Measurements from ENCODE around the gene RNF141.

The RNF141 gene

DNA sequence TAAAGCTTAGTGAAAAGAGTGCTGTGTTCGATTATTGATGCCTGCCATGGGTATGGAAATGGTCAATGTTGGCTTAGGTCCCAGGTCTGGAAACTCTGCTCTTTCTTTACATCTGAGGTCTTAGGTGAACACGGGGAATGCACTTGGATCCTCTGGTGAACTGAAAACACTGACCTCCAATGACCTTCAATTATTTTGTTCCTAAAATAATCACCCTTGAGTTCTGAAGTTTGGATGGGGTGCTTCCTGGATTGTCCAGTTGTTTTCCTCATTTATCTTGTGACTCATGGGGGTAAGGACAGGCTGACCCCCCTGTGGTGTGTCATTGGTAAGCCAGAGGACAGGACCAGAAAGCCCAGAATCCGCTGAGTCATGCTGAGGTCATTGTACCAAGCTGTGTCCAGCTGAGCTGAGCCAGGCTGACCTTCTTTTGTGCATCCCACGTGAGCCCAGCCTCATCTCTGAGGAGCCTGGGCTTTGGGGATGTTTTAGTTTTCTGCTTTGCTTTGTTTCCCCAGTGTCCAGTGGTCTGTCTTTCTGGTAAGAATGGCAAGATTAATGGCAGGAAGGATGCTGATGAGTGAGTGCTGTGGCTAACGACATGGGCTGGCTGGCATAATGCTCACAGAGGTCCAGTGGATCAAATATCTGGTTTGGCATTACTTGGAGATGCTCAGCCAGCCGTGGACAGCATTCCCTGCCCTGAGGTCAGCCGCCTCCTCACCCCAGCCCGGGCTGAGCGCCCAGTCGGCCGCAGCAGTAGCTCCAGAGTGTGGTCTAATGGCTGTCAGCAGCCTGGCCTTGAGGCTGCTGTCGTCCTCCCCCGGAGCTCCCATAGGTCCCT is 50.4 kb downstream of the RNF141 start:
- DNase-seq = peak; percentile 96
- in situ Hi-C loops (cut with HindIII; ENCODE audit: low pct_ligation_motif_present, low pct_unique_long_range_greater_than_20kb, low sequenced_read_pairs) = no loop called here

- in situ Hi-C loops (cut with HindIII; ENCODE audit: low pct_ligation_motif_present, low pct_unique_long_range_greater_than_20kb, low sequenced_read_pairs) = no loop called here
- no peak for DNase-seq
Measured at GRCh38 chr11:10490032-10490397, 51.0 kb downstream of the RNF141 start.

DNA sequence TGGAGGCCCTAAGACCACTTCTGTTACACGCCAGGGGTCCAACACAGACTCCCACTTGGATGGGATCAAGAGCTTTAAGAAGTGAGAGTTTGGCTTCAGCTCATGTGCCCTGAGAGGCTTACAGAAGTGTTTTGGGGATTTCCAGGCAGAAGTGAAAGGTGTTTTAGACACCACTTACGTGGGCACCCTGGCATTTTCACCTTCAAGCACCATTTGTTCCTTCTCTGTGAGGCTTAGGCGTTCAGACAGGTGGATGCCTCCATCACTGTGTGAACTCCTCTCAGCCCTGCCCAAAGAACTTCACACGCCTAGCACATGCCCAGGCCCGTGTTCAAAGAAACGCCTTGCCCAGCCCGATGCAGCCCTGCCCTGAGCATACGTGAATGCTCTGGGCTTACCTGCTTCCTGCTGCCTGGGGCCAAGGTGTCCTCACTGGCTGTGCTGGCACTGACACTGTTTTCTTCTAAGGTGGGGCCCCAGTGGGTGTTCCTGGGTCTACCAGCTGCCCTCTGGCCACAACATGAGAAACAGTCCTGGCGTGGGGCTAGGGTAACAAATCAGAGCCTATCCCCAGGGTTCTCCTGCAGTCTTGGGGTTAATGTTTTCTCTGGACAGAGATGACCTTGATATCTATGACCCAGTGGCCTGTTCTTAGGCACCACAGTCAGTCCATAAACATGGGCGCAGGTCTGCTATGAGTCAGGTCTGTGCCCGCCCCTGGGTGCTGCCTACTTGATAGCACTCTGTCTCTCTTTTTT is 51.9 kb downstream of the RNF141 start:
- no peak for DNase-seq
- in situ Hi-C loops (cut with HindIII; ENCODE audit: low pct_ligation_motif_present, low pct_unique_long_range_greater_than_20kb, low sequenced_read_pairs) = no loop called here

GRCh38 chr11:10488121-10488933 is 52.7 kb downstream of the RNF141 start:
- no peak for DNase-seq
- in situ Hi-C loops (cut with HindIII; ENCODE audit: low pct_ligation_motif_present, low pct_unique_long_range_greater_than_20kb, low sequenced_read_pairs) = no loop called here

DNA sequence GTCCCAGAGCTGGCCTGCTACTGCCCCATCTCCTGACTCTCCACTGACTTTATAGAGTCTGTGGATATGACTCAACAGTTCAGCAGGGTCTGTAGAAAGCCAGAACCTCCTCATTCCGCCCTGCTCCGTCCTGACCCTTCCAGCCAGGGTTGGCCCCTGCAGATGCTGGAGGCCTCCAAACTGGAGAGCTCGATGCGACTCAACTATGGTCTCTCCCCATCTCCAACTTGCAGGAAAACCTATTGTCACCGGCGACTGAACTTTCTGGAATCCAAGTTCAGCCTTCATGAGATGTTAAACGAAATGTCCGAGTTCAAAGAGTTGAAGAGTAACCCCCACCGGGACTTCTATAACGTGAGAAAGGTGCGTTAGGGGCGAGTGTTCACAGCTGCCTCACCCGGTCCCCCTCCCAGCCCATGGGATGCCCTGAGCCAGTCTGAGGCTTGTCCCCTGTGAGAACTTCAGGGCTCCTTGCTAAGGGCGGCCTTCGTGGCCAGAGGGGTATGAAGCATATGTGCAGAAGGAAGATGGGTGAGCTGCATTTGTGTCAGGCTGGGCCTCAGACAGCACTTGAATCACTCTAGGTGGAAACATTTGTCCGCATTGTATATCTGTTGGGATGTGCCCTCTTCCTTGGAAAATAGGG is 53.9 kb downstream of the RNF141 start:
- in situ Hi-C loops (cut with HindIII; ENCODE audit: low pct_ligation_motif_present, low pct_unique_long_range_greater_than_20kb, low sequenced_read_pairs) = no loop called here
- DNase-seq = no peak

- DNase-seq = no peak
- in situ Hi-C loops (cut with HindIII; ENCODE audit: low pct_ligation_motif_present, low pct_unique_long_range_greater_than_20kb, low sequenced_read_pairs) = no loop called here
Measured at GRCh38 chr11:10486161-10486840, 54.7 kb downstream of the RNF141 start.

DNA sequence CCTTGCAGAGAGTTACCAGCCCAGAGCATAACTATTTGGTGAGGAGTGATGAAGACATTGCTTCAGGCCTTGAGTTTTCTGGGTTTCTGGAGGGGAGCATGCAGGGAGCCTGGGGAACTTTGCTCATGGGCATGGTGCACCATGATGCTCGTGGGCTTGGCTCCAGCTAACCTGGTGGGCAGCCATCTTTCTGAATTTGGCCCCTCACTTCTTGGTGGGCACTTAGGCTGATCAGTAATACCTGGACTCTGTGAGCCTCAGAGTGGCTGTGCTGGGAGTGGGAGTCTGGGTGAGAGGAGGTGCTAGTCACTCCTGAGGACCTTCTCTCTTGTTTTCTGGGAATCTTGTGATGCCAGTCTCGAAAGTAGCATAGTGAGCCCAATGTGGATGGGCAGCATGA is 55.3 kb downstream of the RNF141 start:
- no peak for DNase-seq
- in situ Hi-C loops (cut with HindIII; ENCODE audit: low pct_ligation_motif_present, low pct_unique_long_range_greater_than_20kb, low sequenced_read_pairs) = no loop called here

DNA sequence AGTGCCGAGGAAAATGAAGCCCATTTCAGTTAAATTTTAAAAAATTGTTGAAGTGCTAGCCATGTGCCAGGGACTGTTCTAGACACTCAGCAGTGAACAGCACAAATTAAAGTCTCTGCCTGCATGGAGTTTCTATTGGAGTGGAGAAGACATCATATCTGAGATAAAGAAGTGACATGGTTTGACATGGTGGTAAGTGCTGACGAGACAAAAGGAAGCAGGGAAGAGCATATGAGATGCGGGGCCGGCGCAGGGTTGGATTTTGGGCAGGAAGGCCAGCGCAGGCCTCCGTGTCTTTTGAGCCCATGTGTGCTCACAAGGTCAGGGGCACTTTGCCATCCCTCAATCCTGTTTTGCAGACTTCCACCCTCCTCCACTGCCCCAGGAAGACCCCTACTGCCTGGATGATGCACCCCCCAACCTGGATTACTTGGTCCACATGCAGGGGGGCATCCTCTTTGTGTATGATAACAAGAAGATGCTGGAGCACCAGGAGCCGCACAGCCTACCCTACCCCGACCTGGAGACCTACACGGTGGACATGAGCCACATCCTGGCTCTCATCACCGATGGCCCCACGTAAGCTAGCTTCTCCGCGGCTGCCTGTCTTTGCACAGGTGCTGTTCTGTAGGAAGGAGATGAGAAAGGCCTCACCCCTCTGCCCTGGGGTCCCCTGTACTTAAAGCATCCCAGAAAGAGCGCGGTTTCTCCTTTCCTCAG is 56.4 kb downstream of the RNF141 start:
- in situ Hi-C loops (cut with HindIII; ENCODE audit: low pct_ligation_motif_present, low pct_unique_long_range_greater_than_20kb, low sequenced_read_pairs) = no loop called here
- DNase-seq = no peak

- no peak for DNase-seq
- in situ Hi-C loops (cut with HindIII; ENCODE audit: low pct_ligation_motif_present, low pct_unique_long_range_greater_than_20kb, low sequenced_read_pairs) = no loop called here
Measured at GRCh38 chr11:10483584-10483983, 57.4 kb downstream of the RNF141 start.

DNA sequence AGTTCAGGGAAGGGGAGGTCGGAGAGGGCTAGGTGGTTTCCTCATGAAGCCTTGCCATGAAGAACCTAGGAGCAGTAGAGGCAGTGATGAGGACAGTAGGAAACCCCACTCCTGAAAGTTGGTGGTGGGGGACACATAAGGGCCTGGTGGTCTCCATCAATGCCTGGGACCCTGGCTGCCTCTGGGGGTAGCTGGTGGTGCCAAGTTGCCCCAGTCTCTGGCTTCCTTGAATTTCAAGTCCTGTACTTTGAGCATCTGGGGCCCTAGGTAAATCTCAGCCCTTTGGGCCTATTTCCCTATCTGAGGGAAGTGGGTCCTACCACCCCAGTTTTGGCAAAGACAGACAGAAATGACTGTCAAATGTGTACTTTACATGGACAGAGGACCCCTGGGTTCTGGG is 57.8 kb downstream of the RNF141 start:
- no peak for DNase-seq
- in situ Hi-C loops (cut with HindIII; ENCODE audit: low pct_ligation_motif_present, low pct_unique_long_range_greater_than_20kb, low sequenced_read_pairs) = no loop called here

GRCh38 chr11:10481560-10482349 is 59.2 kb downstream of the RNF141 start:
- in situ Hi-C loops (cut with HindIII; ENCODE audit: low pct_ligation_motif_present, low pct_unique_long_range_greater_than_20kb, low sequenced_read_pairs) = no loop called here
- DNase-seq = no peak

DNA sequence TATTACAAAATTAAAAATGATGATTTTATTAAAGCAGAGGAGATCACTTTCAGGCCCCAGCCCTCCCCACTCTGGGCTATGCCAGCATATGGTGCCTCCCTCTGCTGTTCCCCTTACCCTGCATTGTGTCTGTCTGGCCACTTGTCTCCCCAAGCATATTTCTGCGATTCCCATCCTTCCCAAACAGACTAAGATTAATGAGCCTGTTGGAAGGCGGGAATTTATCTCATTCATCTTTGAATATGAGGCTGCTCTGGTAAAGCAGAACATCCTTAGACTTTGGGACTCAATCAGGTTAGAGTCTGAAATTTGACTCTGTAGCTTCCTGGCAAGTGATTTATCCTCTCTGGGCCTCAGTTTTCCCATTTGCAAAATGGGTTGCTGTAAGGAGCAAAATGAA is 60.2 kb downstream of the RNF141 start:
- DNase-seq = no peak
- in situ Hi-C loops (cut with HindIII; ENCODE audit: low pct_ligation_motif_present, low pct_unique_long_range_greater_than_20kb, low sequenced_read_pairs) = no loop called here

- no peak for DNase-seq
- in situ Hi-C loops (cut with HindIII; ENCODE audit: low pct_ligation_motif_present, low pct_unique_long_range_greater_than_20kb, low sequenced_read_pairs) = no loop called here
Measured at GRCh38 chr11:10480026-10480425, 61.0 kb downstream of the RNF141 start.

GRCh38 chr11:10478574-10479550 is 62.1 kb downstream of the RNF141 start:
- DNase-seq = no peak
- in situ Hi-C loops (cut with HindIII; ENCODE audit: low pct_ligation_motif_present, low pct_unique_long_range_greater_than_20kb, low sequenced_read_pairs) = no loop called here

DNA sequence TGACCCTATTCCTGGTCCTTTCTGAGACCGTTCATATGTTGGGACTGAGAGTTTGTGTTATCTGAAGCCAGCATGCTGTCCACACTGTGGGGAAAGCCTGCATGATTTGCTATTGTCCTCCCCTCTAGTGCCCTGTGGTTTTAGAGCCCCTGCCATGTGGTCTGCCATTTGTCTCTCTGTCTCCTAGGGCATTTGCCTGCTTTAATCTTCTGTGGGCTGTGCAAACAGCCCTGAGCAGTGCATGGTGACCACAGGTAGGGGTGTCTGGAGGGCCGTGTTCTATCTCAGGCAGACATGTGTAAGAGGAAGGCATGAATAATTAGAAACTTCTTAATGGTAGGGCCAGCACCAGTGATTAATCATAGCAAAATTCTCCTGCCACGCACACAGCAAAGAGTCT is 62.9 kb downstream of the RNF141 start:
- in situ Hi-C loops (cut with HindIII; ENCODE audit: low pct_ligation_motif_present, low pct_unique_long_range_greater_than_20kb, low sequenced_read_pairs) = no loop called here
- no peak for DNase-seq

DNA sequence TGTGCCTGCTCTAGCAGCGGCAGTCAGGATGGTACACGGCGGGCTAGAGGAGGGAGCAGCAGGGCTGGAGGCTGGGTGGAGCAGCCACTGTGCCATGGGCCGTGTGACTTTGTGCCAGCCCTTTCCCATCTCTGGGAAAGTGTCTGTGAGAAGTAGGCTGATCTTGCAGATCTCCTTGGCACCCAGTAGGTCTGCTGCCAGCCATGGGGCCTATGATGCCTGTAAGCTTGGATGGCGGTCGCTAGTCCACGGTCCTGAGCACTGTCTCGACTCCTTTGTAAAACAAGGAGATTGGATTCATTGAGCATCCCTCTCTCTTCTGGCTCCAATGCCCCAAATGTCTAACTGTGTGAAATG is 63.3 kb downstream of the RNF141 start:
- in situ Hi-C loops (cut with HindIII; ENCODE audit: low pct_ligation_motif_present, low pct_unique_long_range_greater_than_20kb, low sequenced_read_pairs) = no loop called here
- no peak for DNase-seq
